ENCODE results near the gene RAPGEFL1. TPM values are rescaled to one million over a fixed set of nuclear protein-coding genes. Genes with fewer than 3 reads are reported as not detected.

RAPGEFL1 gene
- total RNA-seq, 4 donors from 2014 or later: 2.4 to 7.3 (median 5.2) TPM

DNA sequence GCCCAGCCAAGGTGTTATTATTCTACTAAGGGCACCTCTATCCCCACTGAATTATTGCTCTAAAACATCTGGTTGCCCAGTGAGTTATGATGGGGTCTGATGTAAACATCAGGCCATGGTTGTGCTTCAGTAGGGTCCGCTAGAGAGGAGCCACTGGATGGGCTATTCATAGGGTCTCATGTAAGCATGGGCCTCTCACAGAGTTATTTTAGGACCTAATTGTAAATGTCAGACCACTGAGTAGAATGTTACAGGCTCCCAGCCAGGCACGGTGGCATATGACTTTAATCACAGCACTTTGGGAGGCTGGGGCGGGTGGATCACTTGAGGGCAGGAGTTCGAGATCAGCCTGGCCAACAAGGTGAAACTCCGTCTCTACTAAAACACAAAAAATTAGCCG is 5.3 kb downstream of the RAPGEFL1 start:
- TF ChIP-seq, protein P1, sequence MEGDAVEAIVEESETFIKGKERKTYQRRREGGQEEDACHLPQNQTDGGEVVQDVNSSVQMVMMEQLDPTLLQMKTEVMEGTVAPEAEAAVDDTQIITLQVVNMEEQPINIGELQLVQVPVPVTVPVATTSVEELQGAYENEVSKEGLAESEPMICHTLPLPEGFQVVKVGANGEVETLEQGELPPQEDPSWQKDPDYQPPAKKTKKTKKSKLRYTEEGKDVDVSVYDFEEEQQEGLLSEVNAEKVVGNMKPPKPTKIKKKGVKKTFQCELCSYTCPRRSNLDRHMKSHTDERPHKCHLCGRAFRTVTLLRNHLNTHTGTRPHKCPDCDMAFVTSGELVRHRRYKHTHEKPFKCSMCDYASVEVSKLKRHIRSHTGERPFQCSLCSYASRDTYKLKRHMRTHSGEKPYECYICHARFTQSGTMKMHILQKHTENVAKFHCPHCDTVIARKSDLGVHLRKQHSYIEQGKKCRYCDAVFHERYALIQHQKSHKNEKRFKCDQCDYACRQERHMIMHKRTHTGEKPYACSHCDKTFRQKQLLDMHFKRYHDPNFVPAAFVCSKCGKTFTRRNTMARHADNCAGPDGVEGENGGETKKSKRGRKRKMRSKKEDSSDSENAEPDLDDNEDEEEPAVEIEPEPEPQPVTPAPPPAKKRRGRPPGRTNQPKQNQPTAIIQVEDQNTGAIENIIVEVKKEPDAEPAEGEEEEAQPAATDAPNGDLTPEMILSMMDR (IDR thresholded peaks at IDR 0.05; ENCODE audit: low read depth): no peak

DNA sequence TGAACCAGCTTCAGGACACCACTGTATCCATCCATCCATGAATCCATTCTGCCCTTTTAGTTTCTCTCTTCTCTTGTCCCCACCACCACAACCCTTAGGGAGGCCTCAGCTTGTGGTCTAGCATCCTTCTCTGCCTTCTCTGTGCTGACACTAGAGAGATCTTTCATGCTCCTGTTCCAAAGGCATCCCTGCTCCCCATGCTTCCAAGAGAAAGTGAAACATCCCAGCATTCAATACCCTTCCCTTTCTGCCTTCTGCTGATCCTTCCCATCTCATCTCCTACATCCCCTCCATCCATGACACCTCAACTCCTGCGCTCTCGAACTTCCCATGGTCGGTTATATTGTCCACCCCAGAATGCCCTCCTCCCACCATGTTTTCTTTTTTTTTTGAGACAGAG is 10.0 kb downstream of the RAPGEFL1 start:
- TF ChIP-seq, protein P1 (IDR thresholded peaks at IDR 0.05; ENCODE audit: low read depth): no peak

DNA sequence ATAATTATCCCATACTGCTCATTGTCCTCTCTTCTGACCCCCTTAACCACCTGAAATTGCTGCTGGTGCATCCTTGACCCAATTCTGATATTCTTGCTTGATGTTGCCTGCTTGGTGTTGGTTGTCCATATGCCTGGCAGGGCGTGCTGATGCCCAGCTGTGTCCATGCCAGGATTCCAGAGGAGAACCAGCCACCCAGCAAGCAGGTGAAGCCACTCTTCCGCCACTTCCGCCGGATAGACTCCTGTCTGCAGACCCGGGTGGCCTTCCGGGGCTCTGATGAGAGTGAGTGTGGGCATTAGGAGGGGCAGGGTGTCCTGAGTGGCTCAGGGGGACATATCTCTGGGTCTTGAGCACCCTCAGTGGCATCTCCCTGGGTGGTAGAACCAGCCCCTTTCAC is 11.4 kb downstream of the RAPGEFL1 start:
- TF ChIP-seq, protein P1 (IDR thresholded peaks at IDR 0.05; ENCODE audit: low read depth): no peak

DNA sequence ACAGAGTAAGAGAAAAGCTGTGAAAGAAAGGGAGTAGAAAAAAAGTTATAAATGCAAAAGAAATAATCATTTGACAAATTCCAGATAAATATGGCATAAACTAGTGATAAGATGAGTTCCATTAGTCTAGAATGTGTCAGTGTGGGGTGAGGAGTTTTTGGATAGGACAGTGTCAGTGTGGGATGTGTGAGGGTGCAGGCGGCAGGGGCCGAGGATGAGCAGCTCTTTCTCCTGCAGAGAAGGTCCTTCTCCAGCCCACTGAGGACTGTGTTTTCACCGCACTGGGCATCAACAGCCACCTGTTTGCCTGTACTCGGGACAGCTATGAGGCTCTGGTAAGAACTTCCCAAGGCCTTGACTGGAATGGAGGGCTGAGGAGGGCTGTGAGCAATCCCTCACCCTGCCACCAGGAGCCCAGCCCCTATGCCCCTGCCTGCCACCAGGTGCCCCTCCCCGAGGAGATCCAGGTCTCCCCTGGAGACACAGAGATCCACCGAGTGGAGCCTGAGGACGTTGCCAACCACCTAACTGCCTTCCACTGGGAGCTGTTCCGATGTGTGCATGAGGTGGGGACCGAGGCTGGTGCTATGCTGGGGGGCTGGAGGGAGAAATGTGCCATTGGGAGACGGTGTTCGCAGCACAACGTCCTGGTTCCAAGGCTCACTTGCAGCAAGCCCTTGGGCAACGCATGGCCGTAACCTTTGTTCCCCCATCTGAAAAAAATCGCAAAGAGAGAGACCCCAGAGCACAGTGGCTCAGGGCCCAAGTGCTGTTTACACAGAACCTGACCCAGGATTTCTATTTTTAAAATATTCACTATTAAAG is 13.1 kb downstream of the RAPGEFL1 start:
- TF ChIP-seq, protein P1 (IDR thresholded peaks at IDR 0.05; ENCODE audit: low read depth): no peak

DNA sequence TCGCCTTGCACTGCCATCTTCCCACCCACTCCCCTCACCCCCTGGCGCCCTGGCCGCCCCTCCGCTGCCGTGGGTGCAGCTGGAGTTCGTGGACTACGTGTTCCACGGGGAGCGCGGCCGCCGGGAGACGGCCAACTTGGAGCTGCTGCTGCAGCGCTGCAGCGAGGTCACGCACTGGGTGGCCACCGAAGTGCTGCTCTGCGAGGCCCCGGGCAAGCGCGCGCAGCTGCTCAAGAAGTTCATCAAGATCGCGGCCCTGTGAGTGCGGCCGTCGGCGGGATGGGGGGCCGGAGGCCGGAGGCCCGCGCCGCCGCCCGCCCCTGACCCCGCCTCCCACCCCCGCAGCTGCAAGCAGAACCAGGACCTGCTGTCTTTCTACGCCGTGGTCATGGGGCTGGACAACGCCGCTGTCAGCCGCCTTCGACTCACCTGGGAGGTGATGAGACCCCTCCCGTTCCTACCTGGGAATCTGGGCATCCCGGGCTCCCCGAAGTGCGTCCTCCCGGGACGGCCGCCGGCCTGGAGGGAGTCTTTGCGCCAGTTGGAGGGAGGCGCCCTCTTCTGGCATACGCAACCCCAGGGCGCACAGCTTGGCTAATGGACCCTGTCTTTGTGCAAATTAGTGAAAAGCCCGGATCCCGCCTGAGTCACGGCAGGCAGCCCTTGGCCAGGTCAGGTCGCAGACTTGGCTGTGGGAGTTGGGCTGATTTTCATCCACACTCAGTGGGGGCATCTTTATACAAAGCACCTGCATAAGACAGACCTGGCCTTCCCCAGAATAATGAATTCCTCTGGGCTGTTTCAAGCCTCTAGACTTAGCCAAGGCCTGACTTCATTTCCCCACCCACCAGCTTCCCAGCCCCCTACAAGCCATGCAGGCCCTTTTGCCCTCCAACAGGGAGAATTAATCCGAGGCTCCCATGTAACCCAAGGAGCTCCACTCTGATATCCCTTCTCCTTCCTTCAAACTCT is 14.3 kb downstream of the RAPGEFL1 start:
- TF ChIP-seq, protein P1 (IDR thresholded peaks at IDR 0.05; ENCODE audit: low read depth): no peak

DNA sequence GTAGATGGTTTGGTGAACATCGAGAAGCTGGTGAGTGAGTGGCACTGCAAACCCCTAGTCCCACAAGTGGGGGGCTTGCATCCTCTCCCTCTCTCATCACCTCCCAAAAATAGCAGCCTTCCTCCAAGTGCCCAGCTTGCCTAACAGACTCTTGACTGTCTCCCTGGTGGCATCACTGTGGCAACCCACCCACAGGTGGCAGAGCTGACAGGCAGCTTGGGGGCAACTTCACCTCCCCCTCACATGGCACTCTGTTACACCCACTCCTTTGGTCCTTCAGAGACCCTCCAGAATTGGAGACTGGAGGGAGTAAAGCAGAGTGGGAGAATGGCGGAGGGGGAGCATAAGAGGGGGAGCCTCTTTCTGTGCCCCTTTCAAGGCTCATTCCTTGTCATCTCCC is 15.7 kb downstream of the RAPGEFL1 start:
- TF ChIP-seq, protein P1 (IDR thresholded peaks at IDR 0.05; ENCODE audit: low read depth): no peak

DNA sequence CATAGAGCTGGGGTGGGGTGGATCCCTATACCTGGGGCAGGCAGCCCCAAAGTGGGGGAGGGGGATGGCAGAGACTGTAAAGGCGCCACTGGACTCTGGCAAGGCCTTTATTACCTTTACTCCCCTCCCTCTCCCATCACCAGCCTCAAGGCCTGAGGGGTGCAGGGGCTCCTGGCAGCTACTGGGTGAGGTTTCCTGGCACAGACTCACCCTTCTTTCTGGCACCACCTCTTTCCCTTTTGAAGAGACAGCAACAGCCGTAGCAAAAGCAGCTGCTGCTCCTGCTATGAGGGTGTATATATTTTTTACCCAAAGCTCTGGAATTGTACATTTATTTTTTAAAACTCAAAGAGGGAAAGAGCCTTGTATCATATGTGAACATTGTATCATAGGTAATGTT is 17.6 kb downstream of the RAPGEFL1 start:
- TF ChIP-seq, protein P1 (IDR thresholded peaks at IDR 0.05; ENCODE audit: low read depth): no peak

All from subcutaneous adipose tissue (tissue), 4 donors.